Suprapubic skin (tissue), 4 donors: ENCODE data around the gene SMIM34.
"Not testable (repeated sequence)": the region's sequence is repeated elsewhere in the genome, so short reads cannot be mapped to it uniquely, and the experiment has no call there.

Source experiments
- EP300 ChIP-seq: sonication (generic); formaldehyde crosslinking; IDR thresholded peaks from one replicate; pipeline ENCODE4 v1.6.1; 2017; ENCODE audit warnings: antibody characterized with exemption
- POLR2A ChIP-seq, 2 donors: fragments of 450-650 bp; IDR thresholded peaks; one replicate each; pipeline ENCODE4 v1.6.1; 2017; ENCODE audit warnings: antibody characterized with exemption in 2 of 2, mild to moderate bottlenecking in 2 of 2, moderate library complexity in 2 of 2
- POLR2AphosphoS5 ChIP-seq, 3 donors: sonication (generic); formaldehyde crosslinking; IDR thresholded peaks; one replicate each; pipeline ENCODE4 v1.6.1; 2017; ENCODE audit warnings: antibody characterized with exemption in 3 of 3
- TF ChIP-seq, protein P1 (sequence below), 2 donors: fragments of 200-600 bp in 1 of 2; fragments of 450-650 bp in 1 of 2; sonication (generic) in 1 of 2; IDR thresholded peaks; one replicate each; pipeline ENCODE4 v1.5.1; 2016 to 2019; ENCODE audit warnings: antibody characterized with exemption in 2 of 2, mild to moderate bottlenecking in 1 of 2, moderate library complexity in 1 of 2

DNA sequence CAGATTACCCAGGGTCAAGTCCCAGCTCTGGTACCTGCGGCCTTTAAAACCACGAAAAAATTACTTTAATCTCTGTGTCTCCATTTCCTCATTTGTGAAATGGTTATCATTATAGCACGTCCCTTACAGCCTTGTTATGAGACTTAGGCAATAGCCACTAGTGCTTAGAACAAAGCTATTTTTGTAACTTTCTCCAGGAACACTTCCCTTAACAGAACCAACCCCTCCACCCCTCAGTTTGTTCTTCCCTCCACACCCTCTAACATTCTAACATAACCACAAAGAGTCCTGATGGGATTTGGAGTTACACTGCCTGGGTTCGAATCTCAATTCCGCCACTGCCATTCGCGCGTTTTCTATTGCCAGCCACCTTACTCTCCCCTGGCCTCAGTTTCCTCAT is 49.3 kb downstream of the SMIM34 start:
- TF ChIP-seq, protein P1, sequence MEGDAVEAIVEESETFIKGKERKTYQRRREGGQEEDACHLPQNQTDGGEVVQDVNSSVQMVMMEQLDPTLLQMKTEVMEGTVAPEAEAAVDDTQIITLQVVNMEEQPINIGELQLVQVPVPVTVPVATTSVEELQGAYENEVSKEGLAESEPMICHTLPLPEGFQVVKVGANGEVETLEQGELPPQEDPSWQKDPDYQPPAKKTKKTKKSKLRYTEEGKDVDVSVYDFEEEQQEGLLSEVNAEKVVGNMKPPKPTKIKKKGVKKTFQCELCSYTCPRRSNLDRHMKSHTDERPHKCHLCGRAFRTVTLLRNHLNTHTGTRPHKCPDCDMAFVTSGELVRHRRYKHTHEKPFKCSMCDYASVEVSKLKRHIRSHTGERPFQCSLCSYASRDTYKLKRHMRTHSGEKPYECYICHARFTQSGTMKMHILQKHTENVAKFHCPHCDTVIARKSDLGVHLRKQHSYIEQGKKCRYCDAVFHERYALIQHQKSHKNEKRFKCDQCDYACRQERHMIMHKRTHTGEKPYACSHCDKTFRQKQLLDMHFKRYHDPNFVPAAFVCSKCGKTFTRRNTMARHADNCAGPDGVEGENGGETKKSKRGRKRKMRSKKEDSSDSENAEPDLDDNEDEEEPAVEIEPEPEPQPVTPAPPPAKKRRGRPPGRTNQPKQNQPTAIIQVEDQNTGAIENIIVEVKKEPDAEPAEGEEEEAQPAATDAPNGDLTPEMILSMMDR (IDR thresholded peaks at IDR 0.05), result not testable (repeated sequence)
- not testable (repeated sequence) for TF ChIP-seq POLR2AphosphoS5 (IDR thresholded peaks at IDR 0.05); POLR2A (IDR thresholded peaks at IDR 0.05); EP300
